SK-N-SH (cell line): Measurements from ENCODE around the gene ZMYM5.
"Not testable (repeated sequence)": the region's sequence is repeated elsewhere in the genome, so short reads cannot be mapped to it uniquely, and the experiment has no call there.

Experiments used
- EP300 ChIP-seq, 2 experiments: IDR thresholded peaks; 2 replicates each; pipeline versions ENCODE4 v1.4.0 to v1.6.1; 2012; ENCODE audit warnings: borderline replicate concordance in 1 of 2, low read depth in 1 of 2, low read length in 1 of 2
- JUND ChIP-seq: IDR thresholded peaks from 2 replicates; pipeline ENCODE4 v1.4.0; 2012
- POLR2AphosphoS5 ChIP-seq: IDR thresholded peaks from 2 replicates; pipeline ENCODE4 v1.6.1; 2012; ENCODE audit warnings: low read depth, low read length
- RAD21 ChIP-seq: IDR thresholded peaks from 2 replicates; pipeline ENCODE4 v1.6.1; 2012; ENCODE audit warnings: mild to moderate bottlenecking, low read length
- RCOR1 ChIP-seq: fragments of 150-350 bp; IDR thresholded peaks from 2 replicates; pipeline ENCODE4 v1.6.1; 2017; ENCODE audit warnings: antibody characterized with exemption, low read length
- TAF1 ChIP-seq: IDR thresholded peaks from 2 replicates; pipeline ENCODE4 v1.6.1; 2012; ENCODE audit warnings: low read depth, mild to moderate bottlenecking, low read length, moderate library complexity, borderline replicate concordance
- YY1 ChIP-seq: IDR thresholded peaks from 2 replicates; pipeline ENCODE4 v1.4.0; 2012; ENCODE audit warnings: low read depth, mild to moderate bottlenecking
- TF ChIP-seq, protein P1 (sequence below): fragments of 200-600 bp; sonication (generic); IDR thresholded peaks from 2 replicates; pipeline ENCODE4 v1.6.1; 2017; ENCODE audit warnings: antibody characterized with exemption, mild to moderate bottlenecking, moderate library complexity
- TF ChIP-seq, protein P2 (sequence below): IDR thresholded peaks from 2 replicates; pipeline ENCODE4 v1.4.0; 2012; ENCODE audit warnings: low read depth, borderline replicate concordance
- TF ChIP-seq, protein P3 (sequence below): IDR thresholded peaks from 2 replicates; pipeline ENCODE4 v1.6.1; 2012; ENCODE audit warnings: mild to moderate bottlenecking, low read depth, low read length, moderate library complexity

DNA sequence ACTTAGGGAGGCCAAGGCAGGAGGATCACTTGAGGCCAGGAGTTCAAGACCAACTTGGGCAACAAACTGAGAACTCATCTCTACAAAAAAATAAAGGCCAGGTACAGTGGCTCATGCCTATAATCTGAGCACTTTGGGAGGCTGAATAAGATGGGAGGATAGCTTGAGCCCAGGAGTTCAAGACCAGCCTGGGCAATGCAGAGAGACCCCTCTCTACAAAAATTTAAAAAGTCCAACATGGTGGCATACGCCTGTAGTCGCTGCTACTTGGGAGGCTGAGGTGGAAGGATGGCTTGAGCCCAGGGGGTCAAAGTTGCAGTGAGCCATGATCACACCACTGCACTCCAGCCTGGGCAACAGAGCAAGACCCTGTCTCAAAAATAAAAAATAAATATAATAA is 5.8 kb downstream of the ZMYM5 start:
- TF ChIP-seq TAF1; JUND; YY1; POLR2AphosphoS5; RCOR1; RAD21; EP300 (IDR thresholded peaks at IDR 0.05; ENCODE audit: borderline replicate concordance in 1 of 2, low read depth in 1 of 2, low read length in 1 of 2): not testable (repeated sequence)
- TF ChIP-seq, protein P1, sequence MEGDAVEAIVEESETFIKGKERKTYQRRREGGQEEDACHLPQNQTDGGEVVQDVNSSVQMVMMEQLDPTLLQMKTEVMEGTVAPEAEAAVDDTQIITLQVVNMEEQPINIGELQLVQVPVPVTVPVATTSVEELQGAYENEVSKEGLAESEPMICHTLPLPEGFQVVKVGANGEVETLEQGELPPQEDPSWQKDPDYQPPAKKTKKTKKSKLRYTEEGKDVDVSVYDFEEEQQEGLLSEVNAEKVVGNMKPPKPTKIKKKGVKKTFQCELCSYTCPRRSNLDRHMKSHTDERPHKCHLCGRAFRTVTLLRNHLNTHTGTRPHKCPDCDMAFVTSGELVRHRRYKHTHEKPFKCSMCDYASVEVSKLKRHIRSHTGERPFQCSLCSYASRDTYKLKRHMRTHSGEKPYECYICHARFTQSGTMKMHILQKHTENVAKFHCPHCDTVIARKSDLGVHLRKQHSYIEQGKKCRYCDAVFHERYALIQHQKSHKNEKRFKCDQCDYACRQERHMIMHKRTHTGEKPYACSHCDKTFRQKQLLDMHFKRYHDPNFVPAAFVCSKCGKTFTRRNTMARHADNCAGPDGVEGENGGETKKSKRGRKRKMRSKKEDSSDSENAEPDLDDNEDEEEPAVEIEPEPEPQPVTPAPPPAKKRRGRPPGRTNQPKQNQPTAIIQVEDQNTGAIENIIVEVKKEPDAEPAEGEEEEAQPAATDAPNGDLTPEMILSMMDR = not testable (repeated sequence)
- TF ChIP-seq, protein P2, sequence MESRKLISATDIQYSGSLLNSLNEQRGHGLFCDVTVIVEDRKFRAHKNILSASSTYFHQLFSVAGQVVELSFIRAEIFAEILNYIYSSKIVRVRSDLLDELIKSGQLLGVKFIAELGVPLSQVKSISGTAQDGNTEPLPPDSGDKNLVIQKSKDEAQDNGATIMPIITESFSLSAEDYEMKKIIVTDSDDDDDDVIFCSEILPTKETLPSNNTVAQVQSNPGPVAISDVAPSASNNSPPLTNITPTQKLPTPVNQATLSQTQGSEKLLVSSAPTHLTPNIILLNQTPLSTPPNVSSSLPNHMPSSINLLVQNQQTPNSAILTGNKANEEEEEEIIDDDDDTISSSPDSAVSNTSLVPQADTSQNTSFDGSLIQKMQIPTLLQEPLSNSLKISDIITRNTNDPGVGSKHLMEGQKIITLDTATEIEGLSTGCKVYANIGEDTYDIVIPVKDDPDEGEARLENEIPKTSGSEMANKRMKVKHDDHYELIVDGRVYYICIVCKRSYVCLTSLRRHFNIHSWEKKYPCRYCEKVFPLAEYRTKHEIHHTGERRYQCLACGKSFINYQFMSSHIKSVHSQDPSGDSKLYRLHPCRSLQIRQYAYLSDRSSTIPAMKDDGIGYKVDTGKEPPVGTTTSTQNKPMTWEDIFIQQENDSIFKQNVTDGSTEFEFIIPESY = not testable (repeated sequence)
- TF ChIP-seq, protein P3, sequence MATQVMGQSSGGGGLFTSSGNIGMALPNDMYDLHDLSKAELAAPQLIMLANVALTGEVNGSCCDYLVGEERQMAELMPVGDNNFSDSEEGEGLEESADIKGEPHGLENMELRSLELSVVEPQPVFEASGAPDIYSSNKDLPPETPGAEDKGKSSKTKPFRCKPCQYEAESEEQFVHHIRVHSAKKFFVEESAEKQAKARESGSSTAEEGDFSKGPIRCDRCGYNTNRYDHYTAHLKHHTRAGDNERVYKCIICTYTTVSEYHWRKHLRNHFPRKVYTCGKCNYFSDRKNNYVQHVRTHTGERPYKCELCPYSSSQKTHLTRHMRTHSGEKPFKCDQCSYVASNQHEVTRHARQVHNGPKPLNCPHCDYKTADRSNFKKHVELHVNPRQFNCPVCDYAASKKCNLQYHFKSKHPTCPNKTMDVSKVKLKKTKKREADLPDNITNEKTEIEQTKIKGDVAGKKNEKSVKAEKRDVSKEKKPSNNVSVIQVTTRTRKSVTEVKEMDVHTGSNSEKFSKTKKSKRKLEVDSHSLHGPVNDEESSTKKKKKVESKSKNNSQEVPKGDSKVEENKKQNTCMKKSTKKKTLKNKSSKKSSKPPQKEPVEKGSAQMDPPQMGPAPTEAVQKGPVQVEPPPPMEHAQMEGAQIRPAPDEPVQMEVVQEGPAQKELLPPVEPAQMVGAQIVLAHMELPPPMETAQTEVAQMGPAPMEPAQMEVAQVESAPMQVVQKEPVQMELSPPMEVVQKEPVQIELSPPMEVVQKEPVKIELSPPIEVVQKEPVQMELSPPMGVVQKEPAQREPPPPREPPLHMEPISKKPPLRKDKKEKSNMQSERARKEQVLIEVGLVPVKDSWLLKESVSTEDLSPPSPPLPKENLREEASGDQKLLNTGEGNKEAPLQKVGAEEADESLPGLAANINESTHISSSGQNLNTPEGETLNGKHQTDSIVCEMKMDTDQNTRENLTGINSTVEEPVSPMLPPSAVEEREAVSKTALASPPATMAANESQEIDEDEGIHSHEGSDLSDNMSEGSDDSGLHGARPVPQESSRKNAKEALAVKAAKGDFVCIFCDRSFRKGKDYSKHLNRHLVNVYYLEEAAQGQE = not testable (repeated sequence)
